OCI-LY3 (cell line): ENCODE measurements around the gene SNCAIP.

ENCODE experiments used
- CTCF ChIP-seq: fragments of 200-600, 300-600 bp; sonication (generic); IDR thresholded peaks from 2 replicates; pipeline ENCODE4 v1.5.1; 2014; ENCODE audit warnings: antibody characterized with exemption, low read length, low read depth
- EZH2phosphoT487 ChIP-seq: fragments of 200-600 bp; shearing (Covaris generic); IDR thresholded peaks from 2 replicates; pipeline ENCODE4 v1.6.1; 2018; ENCODE audit warnings: antibody characterized with exemption, mixed run types, low read depth

GRCh38 chr5:122377026-122377425 lies 65.0 kb downstream of the SNCAIP start:
- no peak for TF ChIP-seq CTCF
- TF ChIP-seq EZH2phosphoT487, result no peak
